GM18508 (cell line): ENCODE data around the gene PKD2L2.
"Not testable (repeated sequence)": the region's sequence is repeated elsewhere in the genome, so short reads cannot be mapped to it uniquely, and the experiment has no call there.

ENCODE experiments used
- ATAC-seq: cut with Tn5 transposase; IDR thresholded peaks from one replicate; pipeline ENCODE4 v1.9.1; 2021; ENCODE audit warnings: moderate number of reproducible peaks; ENCODE audit not compliant: insufficient read depth, unreplicated experiment

Gene PKD2L2

GRCh38 chr5:137944280-137944679, 55.0 kb downstream of the PKD2L2 start:
- not testable (repeated sequence) for ATAC-seq

- no peak for ATAC-seq
Observed at GRCh38 chr5:137945825-137946224, 56.6 kb downstream of the PKD2L2 start.

GRCh38 chr5:137954131-137954879, 65.0 kb downstream of the PKD2L2 start:
- ATAC-seq = no peak

- no peak for ATAC-seq
Observed at GRCh38 chr5:137957948-137958347, 68.7 kb downstream of the PKD2L2 start.

GRCh38 chr5:137959488-137959887, 70.2 kb downstream of the PKD2L2 start:
- ATAC-seq = no peak

GRCh38 chr5:137960141-137960540, 70.9 kb downstream of the PKD2L2 start:
- ATAC-seq = no peak

GRCh38 chr5:137960819-137961218, 71.6 kb downstream of the PKD2L2 start:
- no peak for ATAC-seq

GRCh38 chr5:137970384-137970783, 81.1 kb downstream of the PKD2L2 start:
- not testable (repeated sequence) for ATAC-seq

GRCh38 chr5:137975208-137975607, 86.0 kb downstream of the PKD2L2 start:
- no peak for ATAC-seq

- no peak for ATAC-seq
Observed at GRCh38 chr5:137989419-137989818, 100.2 kb downstream of the PKD2L2 start.
